A673 (cell line): ENCODE data around the gene FAM149A. TPM values are rescaled to one million over a fixed set of nuclear protein-coding genes. Genes with fewer than 3 reads are reported as not detected.

ENCODE experiments used
- BruUV-seq: library from RNA; stranded (reverse); fragments of 400-500 nt; replicated peaks from 2 replicates; lab custom pipeline; 2021; lab: Mats Ljungman, UMichigan
- CTCF ChIA-PET: fragments of 300-600 bp; sonication (Branson Sonifier 250); formaldehyde crosslinking; loops from one replicate; lab custom pipeline; 2022; ENCODE audit warnings: antibody characterized with exemption; lab: Charles Lee
- POLR2A ChIA-PET: fragments of 300-600 bp; sonication (Branson Sonifier 250); formaldehyde crosslinking; loops from one replicate; lab custom pipeline; 2022; ENCODE audit warnings: antibody characterized with exemption; ENCODE audit not compliant: low non-redundant PET; lab: Charles Lee
- DNase-seq: peaks from one replicate; pipeline ENCODE4 v3.0.0-alpha.2; 2015; ENCODE audit warnings: low spot score
- H3K27ac ChIP-seq: fragments of 200-600 bp; sonication (generic); 2 replicates; pipeline ENCODE4 v1.5.1; 2016; ENCODE audit warnings: mixed run types, low read depth, mild to moderate bottlenecking, mixed read lengths, antibody characterized with exemption, low read length; ENCODE audit not compliant: poor library complexity, severe bottlenecking
- H3K27me3 ChIP-seq: fragments of 200-600 bp; sonication (generic); replicated peaks from 2 replicates; pipeline ENCODE4 v1.6.1; 2017; ENCODE audit warnings: mixed run types, low read depth, mild to moderate bottlenecking, mixed read lengths, antibody characterized with exemption, low read length; ENCODE audit not compliant: insufficient read depth, poor library complexity
- H3K36me3 ChIP-seq: fragments of 200-600 bp; sonication (generic); 2 replicates; pipeline ENCODE4 v1.6.1; 2016; ENCODE audit warnings: mixed run types, mild to moderate bottlenecking, mixed read lengths, antibody characterized with exemption, low read length; ENCODE audit not compliant: insufficient read depth, poor library complexity, severe bottlenecking
- H3K4me1 ChIP-seq: fragments of 200-600 bp; sonication (generic); 2 replicates; pipeline ENCODE4 v1.6.1; 2017; ENCODE audit warnings: mixed run types, mild to moderate bottlenecking, mixed read lengths, antibody characterized with exemption, low read length; ENCODE audit not compliant: insufficient read depth, poor library complexity, severe bottlenecking
- H3K4me3 ChIP-seq: fragments of 200-600 bp; sonication (generic); 2 replicates; pipeline ENCODE4 v1.5.1; 2016; ENCODE audit warnings: low read depth, mixed run types, mild to moderate bottlenecking, mixed read lengths, low read length; ENCODE audit not compliant: poor library complexity, severe bottlenecking
- H3K9me3 ChIP-seq: fragments of 200-600 bp; sonication (generic); 2 replicates; pipeline ENCODE4 v1.6.1; 2016; ENCODE audit warnings: mixed run types, low read depth, mild to moderate bottlenecking, mixed read lengths, antibody characterized with exemption, low read length; ENCODE audit not compliant: poor library complexity, severe bottlenecking
- CTCF ChIP-seq: fragments of 300-800, 200-600 bp; sonication (generic); conservative IDR thresholded peaks from 2 replicates; pipeline ENCODE4 v1.5.1; 2017; ENCODE audit warnings: low read depth, mild to moderate bottlenecking, antibody characterized with exemption, low read length, moderate library complexity, mixed read lengths
- EZH2 ChIP-seq: fragments of 200-600 bp; sonication (generic); IDR thresholded peaks from 2 replicates; pipeline ENCODE4 v1.6.1; 2017; ENCODE audit warnings: borderline replicate concordance, low read depth, mild to moderate bottlenecking, mixed read lengths, antibody characterized with exemption, low read length; ENCODE audit not compliant: poor library complexity, severe bottlenecking
- intact Hi-C: fragments of 100-400 bp; cut with micrococcal nuclease; formaldehyde crosslinking; loops from one replicate; pipeline ENCODE4 v1.10.0; 2022; ENCODE audit not compliant: unreplicated experiment
- total RNA-seq: library from RNA; stranded (reverse); gene quantifications from 2 replicates; pipeline ENCODE4 v1.2.3, GENCODE V29; 2021

FAM149A gene
- total RNA-seq, 1 experiment from 2014 or later = 0.90 TPM

DNA sequence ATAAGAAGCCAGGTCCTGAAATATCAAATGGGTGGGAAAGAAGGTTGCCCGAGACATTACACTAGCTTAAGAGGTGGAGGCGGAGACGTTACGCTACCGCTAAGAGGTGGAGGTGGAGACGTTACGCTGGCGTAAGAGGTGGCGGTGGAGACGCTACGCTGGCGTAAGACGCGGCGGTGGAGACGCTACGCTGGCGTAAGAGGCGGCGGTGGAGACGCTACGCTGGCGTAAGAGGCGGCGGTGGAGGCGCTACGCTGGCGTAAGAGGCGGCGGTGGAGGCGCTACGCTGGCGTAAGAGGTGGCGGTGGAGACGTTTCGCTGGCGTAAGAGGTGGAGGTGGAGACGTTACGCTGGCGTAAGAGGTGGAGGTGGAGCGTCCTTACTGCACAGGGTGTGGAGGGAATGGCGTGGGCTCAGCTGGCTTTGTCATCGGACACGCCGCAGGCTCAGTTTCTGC is 99.6 kb downstream of the FAM149A start:
- no TSS peak for BruUV-seq
- TF ChIP-seq CTCF (no peak), EZH2 (no peak)
- peak overlapping the region; percentile 90 for H3K27ac ChIP-seq

DNA sequence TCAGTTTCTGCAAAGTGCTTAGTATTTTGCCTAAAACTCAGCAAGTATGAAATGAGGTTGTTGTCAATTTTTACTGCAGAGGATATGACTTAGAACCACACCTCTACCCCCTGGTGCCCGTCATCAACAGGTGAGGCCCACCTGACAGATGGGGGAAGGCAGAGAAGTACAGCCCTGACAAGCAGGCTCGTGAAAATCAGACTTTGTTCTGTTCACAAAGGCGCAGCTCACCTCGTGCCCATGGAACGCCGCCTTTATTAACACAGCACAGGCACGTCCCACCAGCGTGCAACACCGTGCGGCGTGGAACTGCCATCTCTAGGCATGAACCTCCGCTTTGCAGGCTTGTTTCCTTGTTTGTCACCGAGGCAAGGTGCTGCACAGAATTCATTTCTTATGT is 100.2 kb downstream of the FAM149A start:
- TSS peak; percentile 80 for BruUV-seq
- H3K27me3 ChIP-seq = no peaks in the 10 kb centered on the region
- peaks cover 2% of the 10 kb centered on the region for H3K36me3 ChIP-seq
- TF ChIP-seq CTCF (no peak), EZH2 (no peak)
- H3K9me3 ChIP-seq = peaks cover 7% of the 10 kb centered on the region
- ChIA-PET CTCF (no interaction called here), POLR2A (no interaction called here)
- intact Hi-C loops = no loop called here
- peaks cover 37% of the 10 kb centered on the region for H3K4me1 ChIP-seq
- DNase-seq = no peak
- peak overlapping the region; percentile 90 for H3K27ac ChIP-seq
- H3K4me3 ChIP-seq = peak overlapping the region; percentile 36

More for the DNA sequence above, 99.6 kb downstream of the FAM149A start:
- no peaks in the 10 kb centered on the region for H3K27me3 ChIP-seq
- peak overlapping the region; percentile 36 for H3K4me3 ChIP-seq
- peak; percentile 86 for DNase-seq
- ChIA-PET POLR2A (no interaction called here), CTCF (interaction anchor here (0.9 kb wide), 1 partner anchor 14 kb away, joined by 3 read pairs; no protein-coding TSS in a partner anchor)
- H3K9me3 ChIP-seq = peaks cover 6% of the 10 kb centered on the region
- no peaks in the 10 kb centered on the region for H3K36me3 ChIP-seq
- intact Hi-C loops = no loop called here
- H3K4me1 ChIP-seq = peaks cover 37% of the 10 kb centered on the region

GRCh38 chr4:186205156-186205555 is 100.7 kb downstream of the FAM149A start:
- Histone ChIP-seq H3K9me3 (peaks cover 7% of the 10 kb centered on the region), H3K36me3 (peaks cover 5% of the 10 kb centered on the region), H3K27ac (peak overlapping the region; percentile 90), H3K27me3 (no peaks in the 10 kb centered on the region), H3K4me3 (no peak overlapping the region), H3K4me1 (peaks cover 35% of the 10 kb centered on the region)
- POLR2A ChIA-PET = no interaction called here
- no peak for DNase-seq
- TF ChIP-seq EZH2 (no peak), CTCF (no peak)
- BruUV-seq = no TSS peak
- intact Hi-C loops = no loop called here
- CTCF ChIA-PET = no interaction called here
